ENCODE measurements around the gene TEX29.

DNA sequence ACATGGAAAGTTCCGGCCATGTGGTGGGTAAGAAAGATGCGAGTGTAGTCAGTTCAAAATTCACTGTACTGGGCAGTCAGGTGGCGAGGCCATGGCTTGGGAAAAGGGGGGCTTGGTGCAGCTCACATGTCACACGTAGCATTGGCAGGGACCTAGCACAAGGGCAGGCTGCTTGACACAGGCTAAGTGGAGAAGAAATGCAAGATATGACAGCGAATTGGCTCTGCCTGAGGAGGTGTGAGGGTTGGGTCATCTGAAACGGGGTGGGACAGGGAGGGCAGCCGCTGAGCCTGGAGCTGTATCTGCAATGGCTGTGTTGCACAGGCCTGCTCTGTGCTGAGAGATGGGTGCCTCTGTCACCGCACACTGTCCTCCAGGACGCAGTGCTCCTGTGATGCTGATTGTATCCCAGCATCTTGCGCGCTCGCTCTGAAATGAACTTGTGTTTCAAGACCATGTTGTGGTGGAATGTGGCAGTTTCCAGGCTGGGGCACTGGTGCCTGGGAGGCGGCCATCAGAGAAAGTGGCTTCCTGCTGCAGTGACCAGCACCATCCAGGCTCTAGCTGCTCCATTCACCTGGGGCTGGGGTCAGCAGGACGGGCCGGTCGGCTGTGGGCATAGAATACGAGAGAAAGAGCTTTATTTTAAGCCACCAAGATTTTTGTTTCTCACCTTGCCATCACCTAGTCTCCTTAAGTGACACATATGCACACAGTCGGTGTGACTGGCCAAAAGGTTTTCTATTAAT is 70.3 kb downstream of the TEX29 start:
- TF ChIP-seq, protein P1, sequence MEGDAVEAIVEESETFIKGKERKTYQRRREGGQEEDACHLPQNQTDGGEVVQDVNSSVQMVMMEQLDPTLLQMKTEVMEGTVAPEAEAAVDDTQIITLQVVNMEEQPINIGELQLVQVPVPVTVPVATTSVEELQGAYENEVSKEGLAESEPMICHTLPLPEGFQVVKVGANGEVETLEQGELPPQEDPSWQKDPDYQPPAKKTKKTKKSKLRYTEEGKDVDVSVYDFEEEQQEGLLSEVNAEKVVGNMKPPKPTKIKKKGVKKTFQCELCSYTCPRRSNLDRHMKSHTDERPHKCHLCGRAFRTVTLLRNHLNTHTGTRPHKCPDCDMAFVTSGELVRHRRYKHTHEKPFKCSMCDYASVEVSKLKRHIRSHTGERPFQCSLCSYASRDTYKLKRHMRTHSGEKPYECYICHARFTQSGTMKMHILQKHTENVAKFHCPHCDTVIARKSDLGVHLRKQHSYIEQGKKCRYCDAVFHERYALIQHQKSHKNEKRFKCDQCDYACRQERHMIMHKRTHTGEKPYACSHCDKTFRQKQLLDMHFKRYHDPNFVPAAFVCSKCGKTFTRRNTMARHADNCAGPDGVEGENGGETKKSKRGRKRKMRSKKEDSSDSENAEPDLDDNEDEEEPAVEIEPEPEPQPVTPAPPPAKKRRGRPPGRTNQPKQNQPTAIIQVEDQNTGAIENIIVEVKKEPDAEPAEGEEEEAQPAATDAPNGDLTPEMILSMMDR (IDR thresholded peaks at IDR 0.05) = no peak
- TF ChIP-seq POLR2A (IDR thresholded peaks at IDR 0.05) = no peak

Data from testis (tissue), 2 donors.